ENCODE data around the gene ZBTB1. TPM values are rescaled to one million over a fixed set of nuclear protein-coding genes. Genes with fewer than 3 reads are reported as not detected.
A peak's percentile ranks its signal among the peaks of the same experiment; 100 is the strongest.
"Not testable (repeated sequence)": the region's sequence is repeated elsewhere in the genome, so short reads cannot be mapped to it uniquely, and the experiment has no call there.

ZBTB1 gene
- total RNA-seq, 1 experiment from 2014 or later = 24.7 TPM

DNA sequence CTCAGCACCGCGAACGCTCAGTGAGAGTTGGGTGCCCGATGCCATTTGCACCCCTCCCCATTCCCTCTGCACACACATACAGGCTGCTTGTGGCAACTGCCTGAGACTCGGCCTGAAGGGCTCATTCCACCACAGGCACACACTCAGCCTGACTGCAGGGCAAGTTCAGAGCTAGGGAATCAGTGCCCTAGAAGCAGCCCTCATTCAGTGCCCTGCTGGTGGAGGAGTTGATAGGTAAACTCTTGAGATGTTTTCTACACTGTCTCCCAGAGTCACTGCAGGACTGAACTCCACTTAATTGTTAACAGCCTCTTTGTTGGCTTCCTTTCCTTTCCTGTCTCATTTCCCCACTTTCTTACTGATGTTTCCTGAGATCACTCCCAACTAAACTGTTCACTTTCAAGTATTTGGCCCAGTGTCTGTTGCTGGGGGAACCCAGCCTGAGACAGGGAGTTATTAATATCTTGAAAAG is 62.1 kb downstream of the ZBTB1 start:
- H3K4me1 Mint-ChIP-seq = peaks cover 12% of the 10 kb centered on the region
- peak overlapping the region; percentile 10 for H3K27ac Mint-ChIP-seq
- H3K4me3 Mint-ChIP-seq = no peak overlapping the region
- H3K36me3 Mint-ChIP-seq = no peaks in the 10 kb centered on the region
- DNase-seq (ENCODE audit: low spot score) (no peak), ATAC-seq (peak; percentile 86)
- ChIA-PET POLR2A (no interaction called here), CTCF (interaction anchor here (1.0 kb wide), 1 partner anchor 70 kb away, joined by 4 read pairs; no protein-coding TSS in a partner anchor)
- H3K27me3 Mint-ChIP-seq (ENCODE audit: low read depth) = no peaks in the 10 kb centered on the region; the same call in 1 of the 2 replicates
- H3K9me3 Mint-ChIP-seq = 0 out of 2 replicates have a peak, but pooled peaks cover 3% of the 10 kb centered on the region
- TF ChIP-seq NR2C2 (CRISPR knock-in tag; IDR thresholded peaks at IDR 0.05) = no peak
- TF ChIP-seq, protein P1, sequence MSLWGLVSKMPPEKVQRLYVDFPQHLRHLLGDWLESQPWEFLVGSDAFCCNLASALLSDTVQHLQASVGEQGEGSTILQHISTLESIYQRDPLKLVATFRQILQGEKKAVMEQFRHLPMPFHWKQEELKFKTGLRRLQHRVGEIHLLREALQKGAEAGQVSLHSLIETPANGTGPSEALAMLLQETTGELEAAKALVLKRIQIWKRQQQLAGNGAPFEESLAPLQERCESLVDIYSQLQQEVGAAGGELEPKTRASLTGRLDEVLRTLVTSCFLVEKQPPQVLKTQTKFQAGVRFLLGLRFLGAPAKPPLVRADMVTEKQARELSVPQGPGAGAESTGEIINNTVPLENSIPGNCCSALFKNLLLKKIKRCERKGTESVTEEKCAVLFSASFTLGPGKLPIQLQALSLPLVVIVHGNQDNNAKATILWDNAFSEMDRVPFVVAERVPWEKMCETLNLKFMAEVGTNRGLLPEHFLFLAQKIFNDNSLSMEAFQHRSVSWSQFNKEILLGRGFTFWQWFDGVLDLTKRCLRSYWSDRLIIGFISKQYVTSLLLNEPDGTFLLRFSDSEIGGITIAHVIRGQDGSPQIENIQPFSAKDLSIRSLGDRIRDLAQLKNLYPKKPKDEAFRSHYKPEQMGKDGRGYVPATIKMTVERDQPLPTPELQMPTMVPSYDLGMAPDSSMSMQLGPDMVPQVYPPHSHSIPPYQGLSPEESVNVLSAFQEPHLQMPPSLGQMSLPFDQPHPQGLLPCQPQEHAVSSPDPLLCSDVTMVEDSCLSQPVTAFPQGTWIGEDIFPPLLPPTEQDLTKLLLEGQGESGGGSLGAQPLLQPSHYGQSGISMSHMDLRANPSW (CRISPR knock-in tag; conservative IDR thresholded peaks at IDR 0.05; ENCODE audit: low read depth) = no peak
- no peak for TF ChIP-seq MXD4 (CRISPR knock-in tag; IDR thresholded peaks at IDR 0.05; ENCODE audit: borderline replicate concordance)
- no peak for TF ChIP-seq TEAD1 (CRISPR knock-in tag; IDR thresholded peaks at IDR 0.05)
- TF ChIP-seq PRRX2 (CRISPR knock-in tag; IDR thresholded peaks at IDR 0.05) = no peak
- no peak for TF ChIP-seq E2F4 (CRISPR knock-in tag; IDR thresholded peaks at IDR 0.05; ENCODE audit: borderline replicate concordance, low read depth)
- TF ChIP-seq SMAD3 (CRISPR knock-in tag; IDR thresholded peaks at IDR 0.05; ENCODE audit: borderline replicate concordance) = no peak
- no peak for TF ChIP-seq RELA (CRISPR knock-in tag; IDR thresholded peaks at IDR 0.05; ENCODE audit: borderline replicate concordance)
- no peak for TF ChIP-seq ZNF138 (CRISPR knock-in tag; conservative IDR thresholded peaks at IDR 0.05)
- no peak for TF ChIP-seq ESRRA (CRISPR knock-in tag; IDR thresholded peaks at IDR 0.05; ENCODE audit: borderline replicate concordance)
- TF ChIP-seq ZNF121 (CRISPR knock-in tag; IDR thresholded peaks at IDR 0.05) = no peak
- no peak for TF ChIP-seq SMAD4 (CRISPR knock-in tag; IDR thresholded peaks at IDR 0.05)
- TF ChIP-seq NR1H2 (CRISPR knock-in tag; IDR thresholded peaks at IDR 0.05) = no peak
- TF ChIP-seq, protein P2, sequence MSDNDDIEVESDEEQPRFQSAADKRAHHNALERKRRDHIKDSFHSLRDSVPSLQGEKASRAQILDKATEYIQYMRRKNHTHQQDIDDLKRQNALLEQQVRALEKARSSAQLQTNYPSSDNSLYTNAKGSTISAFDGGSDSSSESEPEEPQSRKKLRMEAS (CRISPR knock-in tag; IDR thresholded peaks at IDR 0.05) = no peak
- no peak for TF ChIP-seq ZMAT4 (CRISPR knock-in tag; IDR thresholded peaks at IDR 0.05)
- no peak for TF ChIP-seq CBFB (CRISPR knock-in tag; IDR thresholded peaks at IDR 0.05; ENCODE audit: low read depth)
- TF ChIP-seq EMX1 (CRISPR knock-in tag; IDR thresholded peaks at IDR 0.05) = no peak
- TF ChIP-seq, protein P3, sequence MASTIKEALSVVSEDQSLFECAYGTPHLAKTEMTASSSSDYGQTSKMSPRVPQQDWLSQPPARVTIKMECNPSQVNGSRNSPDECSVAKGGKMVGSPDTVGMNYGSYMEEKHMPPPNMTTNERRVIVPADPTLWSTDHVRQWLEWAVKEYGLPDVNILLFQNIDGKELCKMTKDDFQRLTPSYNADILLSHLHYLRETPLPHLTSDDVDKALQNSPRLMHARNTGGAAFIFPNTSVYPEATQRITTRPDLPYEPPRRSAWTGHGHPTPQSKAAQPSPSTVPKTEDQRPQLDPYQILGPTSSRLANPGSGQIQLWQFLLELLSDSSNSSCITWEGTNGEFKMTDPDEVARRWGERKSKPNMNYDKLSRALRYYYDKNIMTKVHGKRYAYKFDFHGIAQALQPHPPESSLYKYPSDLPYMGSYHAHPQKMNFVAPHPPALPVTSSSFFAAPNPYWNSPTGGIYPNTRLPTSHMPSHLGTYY (CRISPR knock-in tag; IDR thresholded peaks at IDR 0.05) = no peak
- TF ChIP-seq, protein P4, sequence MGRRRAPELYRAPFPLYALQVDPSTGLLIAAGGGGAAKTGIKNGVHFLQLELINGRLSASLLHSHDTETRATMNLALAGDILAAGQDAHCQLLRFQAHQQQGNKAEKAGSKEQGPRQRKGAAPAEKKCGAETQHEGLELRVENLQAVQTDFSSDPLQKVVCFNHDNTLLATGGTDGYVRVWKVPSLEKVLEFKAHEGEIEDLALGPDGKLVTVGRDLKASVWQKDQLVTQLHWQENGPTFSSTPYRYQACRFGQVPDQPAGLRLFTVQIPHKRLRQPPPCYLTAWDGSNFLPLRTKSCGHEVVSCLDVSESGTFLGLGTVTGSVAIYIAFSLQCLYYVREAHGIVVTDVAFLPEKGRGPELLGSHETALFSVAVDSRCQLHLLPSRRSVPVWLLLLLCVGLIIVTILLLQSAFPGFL (CRISPR knock-in tag; IDR thresholded peaks at IDR 0.05; ENCODE audit: borderline replicate concordance) = no peak

DNA sequence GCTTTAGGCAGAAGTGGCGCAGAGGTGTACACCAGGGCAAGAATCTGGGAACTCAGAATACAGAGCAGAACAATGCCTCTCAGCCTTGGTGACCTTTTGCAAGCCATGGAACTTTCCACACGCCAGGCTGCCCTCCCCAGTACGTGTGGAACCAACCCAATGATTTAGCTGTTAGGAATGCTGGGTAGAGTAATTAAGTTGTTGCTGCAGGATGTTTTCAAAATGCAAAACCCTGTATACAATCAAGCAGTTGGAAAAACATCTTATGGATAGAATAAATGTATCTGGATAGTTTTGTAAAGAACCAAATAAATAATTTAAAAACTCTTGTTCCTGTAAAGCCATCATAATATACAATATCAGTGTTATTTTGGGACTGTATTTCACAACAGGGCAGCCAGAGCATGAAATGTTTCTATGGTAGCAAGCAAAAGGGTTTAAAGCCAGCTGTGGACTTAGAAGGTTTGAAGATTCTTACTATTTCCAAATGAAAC is 64.6 kb downstream of the ZBTB1 start:
- no peaks in the 10 kb centered on the region; the same call in 1 of the 2 replicates for H3K27me3 Mint-ChIP-seq (ENCODE audit: low read depth)
- ChIA-PET CTCF (no interaction called here), POLR2A (no interaction called here)
- H3K9me3 Mint-ChIP-seq = 0 out of 2 replicates have a peak, but pooled peaks cover 3% of the 10 kb centered on the region
- no peak overlapping the region; the same call in 1 of the 2 replicates for H3K27ac Mint-ChIP-seq
- no peak for DNase-seq (ENCODE audit: low spot score)
- no peaks in the 10 kb centered on the region for H3K36me3 Mint-ChIP-seq
- no peak overlapping the region for H3K4me3 Mint-ChIP-seq
- no peak for TF ChIP-seq OVOL2 (CRISPR knock-in tag; IDR thresholded peaks at IDR 0.05; ENCODE audit: borderline replicate concordance)
- no peak for TF ChIP-seq JAZF1 (CRISPR knock-in tag; IDR thresholded peaks at IDR 0.05)
- TF ChIP-seq, protein P3 (CRISPR knock-in tag; IDR thresholded peaks at IDR 0.05) = no peak
- no peak for TF ChIP-seq GRHL2 (CRISPR knock-in tag; IDR thresholded peaks at IDR 0.05; ENCODE audit: insufficient replicate concordance, severe bottlenecking)
- TF ChIP-seq ETV6 (CRISPR knock-in tag; IDR thresholded peaks at IDR 0.05) = no peak
- no peak for TF ChIP-seq ZBTB21 (CRISPR knock-in tag; IDR thresholded peaks at IDR 0.05; ENCODE audit: borderline replicate concordance)
- peaks cover 21% of the 10 kb centered on the region for H3K4me1 Mint-ChIP-seq
- no peak for ATAC-seq

DNA sequence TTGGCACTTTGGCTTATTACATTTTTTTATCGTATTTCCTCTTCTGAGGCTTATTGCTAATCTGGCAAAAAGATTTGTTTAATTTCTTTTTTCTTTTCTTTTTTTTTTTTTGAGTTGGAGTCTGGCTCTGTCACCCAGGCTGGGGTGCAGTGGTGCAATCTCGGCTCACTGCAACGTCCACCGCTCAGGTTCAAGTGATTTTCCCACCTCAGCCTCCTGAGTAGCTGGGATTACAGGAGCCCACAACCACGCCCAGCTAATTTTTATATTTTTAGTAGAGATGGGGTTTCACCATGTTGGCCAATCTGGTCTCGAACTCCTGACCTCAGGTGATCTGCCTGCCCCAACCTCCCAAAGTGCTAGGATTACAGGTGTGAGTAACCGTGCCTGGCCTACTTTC is 65.1 kb downstream of the ZBTB1 start:
- H3K9me3 Mint-ChIP-seq; H3K27ac Mint-ChIP-seq; H3K36me3 Mint-ChIP-seq; POLR2A ChIA-PET; DNase-seq (ENCODE audit: low spot score); H3K4me3 Mint-ChIP-seq; CTCF ChIA-PET; H3K27me3 Mint-ChIP-seq (ENCODE audit: low read depth); ATAC-seq: not testable (repeated sequence)
- H3K4me1 Mint-ChIP-seq = peaks cover 25% of the 10 kb centered on the region
